22Rv1 (cell line): ENCODE data around the gene ERI3.

Source experiments
- H3K27ac ChIP-seq: fragments of 450-650 bp; 2 replicates; pipeline ENCODE4 v1.5.1; 2017
- CTCF ChIP-seq: fragments of 450-650 bp; IDR thresholded peaks from 2 replicates; pipeline ENCODE4 v1.5.1; 2017; ENCODE audit warnings: mild to moderate bottlenecking
- ZFX ChIP-seq: fragments of 450-650 bp; IDR thresholded peaks from 2 replicates; pipeline ENCODE4 v1.6.1; 2017; ENCODE audit warnings: antibody characterized with exemption, borderline replicate concordance

Gene ERI3

GRCh38 chr1:44251486-44251885, 103.6 kb downstream of the ERI3 start:
- no peak for TF ChIP-seq CTCF
- no peak overlapping the region for H3K27ac ChIP-seq

GRCh38 chr1:44250068-44250781, 104.8 kb downstream of the ERI3 start:
- H3K27ac ChIP-seq = no peak overlapping the region
- TF ChIP-seq ZFX (no peak), CTCF (no peak)

GRCh38 chr1:44249543-44249942, 105.5 kb downstream of the ERI3 start:
- no peak overlapping the region for H3K27ac ChIP-seq
- no peak for TF ChIP-seq CTCF
- no peak for TF ChIP-seq ZFX

GRCh38 chr1:44246806-44247205, 108.3 kb downstream of the ERI3 start:
- TF ChIP-seq ZFX (no peak), CTCF (no peak)
- no peak overlapping the region for H3K27ac ChIP-seq

- TF ChIP-seq ZFX = no peak
- TF ChIP-seq CTCF = no peak
- no peak overlapping the region for H3K27ac ChIP-seq
Observed at GRCh38 chr1:44244986-44245385, 110.1 kb downstream of the ERI3 start.

- TF ChIP-seq CTCF (no peak), ZFX (no peak)
- H3K27ac ChIP-seq = no peak overlapping the region
Observed at GRCh38 chr1:44243782-44244495, 111.1 kb downstream of the ERI3 start.

GRCh38 chr1:44242746-44243145, 112.3 kb downstream of the ERI3 start:
- TF ChIP-seq ZFX = no peak
- no peak for TF ChIP-seq CTCF
- H3K27ac ChIP-seq = no peak overlapping the region
